ENCODE measurements around the gene DTNB. TPM values are rescaled to one million over a fixed set of nuclear protein-coding genes. Genes with fewer than 3 reads are reported as not detected.

The DTNB gene
- total RNA-seq, 1 donor from 2014 or later, result 4.5 TPM

GRCh38 chr2:25356088-25356487, 317.3 kb downstream of the DTNB start:
- intact Hi-C loops (cut with DNase I), result no loop called here
- DNase-seq, result no peak
- no peak for ATAC-seq (ENCODE audit: poor library complexity)

- ATAC-seq (ENCODE audit: poor library complexity) (no peak), DNase-seq (no peak)
- intact Hi-C loops (cut with DNase I), result no loop called here
These were observed 318.1 kb downstream of the DTNB start for GRCh38 chr2:25355270-25355669.

DNA sequence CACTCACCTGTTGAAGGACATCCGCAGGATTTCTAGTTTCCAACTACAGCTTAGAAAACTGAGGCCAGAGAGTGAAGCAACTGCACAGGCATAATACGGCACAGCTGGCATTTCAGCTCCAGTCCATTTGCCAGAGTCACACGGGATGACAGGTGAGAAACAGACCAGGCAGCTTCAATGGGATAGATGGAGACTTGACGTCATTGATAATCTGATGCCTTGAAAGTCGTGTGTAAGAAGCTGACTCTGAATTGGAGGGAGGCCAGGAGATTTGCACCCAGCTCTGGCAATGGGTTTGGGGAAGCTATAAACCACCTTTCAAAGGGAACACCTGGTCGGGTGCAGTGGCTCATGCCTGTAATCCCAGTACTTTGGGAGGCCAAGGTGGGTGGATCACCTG, 319.3 kb downstream of the DTNB start:
- no peak for ATAC-seq (ENCODE audit: poor library complexity)
- intact Hi-C loops (cut with DNase I), result no loop called here
- no peak for DNase-seq

DNA sequence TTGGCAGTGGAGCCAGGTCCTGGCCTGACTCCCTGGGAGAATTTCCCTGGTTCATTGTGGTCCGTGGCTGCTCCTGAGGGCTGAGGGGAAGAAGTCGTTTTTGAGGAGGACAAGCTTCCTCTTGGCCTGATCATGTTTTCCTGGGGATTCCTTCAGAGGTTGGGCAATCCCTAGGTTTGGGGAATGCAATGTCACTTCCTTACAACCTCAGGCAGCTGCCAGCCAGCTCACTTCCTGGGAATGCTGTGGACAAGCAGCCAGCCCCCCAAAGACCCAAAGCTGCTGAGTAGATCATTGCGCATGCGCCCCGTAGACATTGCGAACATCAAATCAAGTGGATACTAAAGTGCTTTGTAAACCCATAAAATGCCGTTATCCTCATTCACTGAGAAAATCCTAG, 324.0 kb downstream of the DTNB start:
- no peak for ATAC-seq (ENCODE audit: poor library complexity)
- intact Hi-C loops (cut with DNase I), result no loop called here
- DNase-seq, result no peak

DNA sequence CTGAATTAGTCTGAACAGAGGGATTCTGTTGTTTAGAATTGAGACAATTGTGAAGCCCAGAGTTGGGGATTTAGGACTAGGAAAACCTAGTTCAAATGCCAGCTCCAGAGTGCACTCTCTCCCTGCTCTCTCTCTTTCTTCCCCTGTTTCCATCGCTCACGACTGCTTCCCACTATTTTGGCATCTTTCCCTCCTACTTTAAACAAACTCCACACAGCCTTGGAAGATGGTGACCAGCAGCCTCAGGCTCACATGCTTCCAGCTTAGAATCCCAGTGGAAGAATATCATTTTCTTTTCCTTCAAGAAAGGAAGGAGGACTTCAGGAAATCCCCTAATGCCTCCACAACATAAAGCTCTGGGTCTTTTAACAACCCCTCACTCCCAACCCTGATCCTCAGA, 325.5 kb downstream of the DTNB start:
- ATAC-seq (ENCODE audit: poor library complexity) (no peak), DNase-seq (no peak)
- intact Hi-C loops (cut with DNase I), result no loop called here

- intact Hi-C loops (cut with DNase I), result no loop called here
- DNase-seq (no peak), ATAC-seq (ENCODE audit: poor library complexity) (no peak)
These were observed 326.1 kb downstream of the DTNB start for GRCh38 chr2:25347205-25347815.

- intact Hi-C loops (cut with DNase I), result loop anchor here (2.0 kb wide), 1 partner anchor 179 kb away; no protein-coding TSS in a partner anchor
- ATAC-seq (ENCODE audit: poor library complexity) (no peak), DNase-seq (no peak)
These were observed 330.1 kb downstream of the DTNB start for GRCh38 chr2:25343187-25343825.

DNA sequence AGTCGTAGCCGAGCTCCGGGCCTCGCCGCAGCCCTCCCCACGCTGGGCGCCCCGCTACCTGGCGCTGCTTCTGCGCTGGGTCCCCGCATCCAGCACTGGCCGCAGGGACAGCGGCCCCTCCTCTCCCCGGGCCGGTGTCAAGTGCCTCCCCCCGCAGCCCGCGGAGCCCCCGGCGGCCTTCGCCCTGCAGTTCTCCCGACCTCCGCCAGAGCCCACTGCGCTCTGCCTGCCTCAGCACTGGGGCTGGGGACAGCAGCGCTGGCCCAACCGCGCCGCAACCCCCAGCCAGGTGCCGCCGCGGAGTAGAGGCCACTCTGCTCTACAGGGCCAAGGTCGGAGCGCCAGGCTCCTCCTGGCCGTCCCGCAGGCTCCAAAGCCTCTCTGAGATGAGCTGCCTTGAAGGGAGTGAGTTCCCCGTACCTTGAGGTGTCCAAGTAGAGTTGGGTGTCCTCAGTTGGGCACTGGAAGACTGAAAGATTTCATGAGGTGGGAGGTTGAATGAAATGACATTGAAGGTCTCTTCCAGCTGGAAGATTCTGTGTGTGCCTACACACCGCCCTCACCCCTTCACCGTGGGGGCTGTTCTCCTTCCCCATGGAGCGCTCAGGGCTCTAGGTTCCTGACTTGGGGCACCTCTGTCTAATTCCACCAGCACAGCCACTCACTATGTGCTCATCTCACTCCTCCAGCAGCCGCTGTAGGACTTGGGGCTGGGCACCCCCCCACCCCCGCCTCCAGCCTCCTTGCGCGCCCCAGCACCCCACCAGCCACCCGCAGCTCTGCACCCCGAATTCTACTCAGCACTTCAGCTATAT, 330.8 kb downstream of the DTNB start:
- intact Hi-C loops (cut with DNase I), result loop anchor here (2.0 kb wide), 1 partner anchor 180 kb away; no protein-coding TSS in a partner anchor
- ATAC-seq (ENCODE audit: poor library complexity) (peak; percentile 87), DNase-seq (peak; percentile 88)

GRCh38 chr2:25341753-25342371, 331.5 kb downstream of the DTNB start, which contains the start of gene DNMT3A:
TSS of gene DNMT3A (minus strand) at chr2:25341925. CDS start at chr2:25313984, 27,941 bp downstream.
- intact Hi-C loops (cut with DNase I), result loop anchor here (2.0 kb wide), 1 partner anchor 181 kb away; no protein-coding TSS in a partner anchor
- ATAC-seq (ENCODE audit: poor library complexity), result peak; percentile 48
- DNase-seq, result peak; percentile 86

- DNase-seq (peak; percentile 59), ATAC-seq (ENCODE audit: poor library complexity) (no peak)
- intact Hi-C loops (cut with DNase I), result no loop called here
These were observed 332.2 kb downstream of the DTNB start for GRCh38 chr2:25341011-25341727.

DNA sequence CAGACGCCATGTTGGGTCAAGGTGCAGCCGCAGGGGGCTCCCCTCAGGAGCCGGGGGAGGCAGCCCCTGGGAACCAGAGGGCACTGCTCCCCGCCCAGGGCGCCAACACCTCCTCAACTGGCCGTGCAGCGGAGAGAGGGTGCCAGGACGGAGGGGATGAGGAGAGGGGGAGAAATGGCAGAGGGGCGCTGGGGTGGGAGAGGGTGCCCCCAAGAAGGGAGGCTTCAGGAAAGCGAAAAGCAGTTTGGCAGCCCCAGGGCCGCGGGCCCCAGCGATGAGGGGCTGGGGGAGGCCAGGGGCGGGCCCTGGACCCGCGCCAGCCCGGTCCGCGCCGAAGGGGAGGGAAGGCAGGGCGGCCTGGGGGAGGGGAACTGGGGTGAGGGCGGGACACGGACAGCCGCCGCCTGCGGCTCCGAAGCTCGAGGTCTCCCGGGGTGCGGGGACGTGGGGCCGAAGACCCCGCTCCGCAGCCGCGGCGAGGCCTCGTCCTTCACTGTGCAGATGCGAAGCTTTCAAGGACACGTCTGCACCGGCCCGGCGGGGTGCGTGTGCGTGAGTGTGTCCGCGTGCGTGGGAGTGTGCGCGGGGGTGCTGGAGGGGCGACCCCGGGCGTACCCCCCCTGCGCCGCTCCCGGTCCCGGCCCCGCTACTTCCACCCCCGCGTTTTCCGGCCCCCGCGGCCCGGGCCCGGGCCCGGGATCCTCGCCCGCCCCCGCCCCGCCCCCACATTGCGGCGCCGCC, 333.0 kb downstream of the DTNB start:
- DNase-seq (peak; percentile 65), ATAC-seq (ENCODE audit: poor library complexity) (peak; percentile 32)
- intact Hi-C loops (cut with DNase I), result no loop called here

DNA sequence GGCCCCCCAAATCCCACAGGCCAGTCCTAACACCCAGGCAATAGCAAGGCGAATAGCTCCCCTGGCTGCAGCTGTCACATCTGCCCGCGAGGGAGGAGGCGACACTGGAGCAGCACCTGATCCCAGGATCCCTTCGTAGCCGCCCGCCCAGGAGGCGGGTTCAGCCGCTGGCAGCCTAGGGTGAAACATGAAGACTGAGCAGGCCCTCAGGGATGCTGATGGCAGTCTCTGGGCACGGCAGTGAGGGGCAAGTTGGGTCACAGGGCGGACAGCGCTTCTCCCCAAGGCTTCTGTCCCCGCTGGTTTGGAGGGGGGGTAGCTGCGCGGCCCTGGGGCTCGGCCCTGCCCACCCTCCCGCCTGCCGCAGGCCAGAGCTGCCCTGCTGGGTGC, 333.6 kb downstream of the DTNB start:
- intact Hi-C loops (cut with DNase I), result no loop called here
- ATAC-seq (ENCODE audit: poor library complexity) (peak; percentile 28), DNase-seq (peak; percentile 57)

DNA sequence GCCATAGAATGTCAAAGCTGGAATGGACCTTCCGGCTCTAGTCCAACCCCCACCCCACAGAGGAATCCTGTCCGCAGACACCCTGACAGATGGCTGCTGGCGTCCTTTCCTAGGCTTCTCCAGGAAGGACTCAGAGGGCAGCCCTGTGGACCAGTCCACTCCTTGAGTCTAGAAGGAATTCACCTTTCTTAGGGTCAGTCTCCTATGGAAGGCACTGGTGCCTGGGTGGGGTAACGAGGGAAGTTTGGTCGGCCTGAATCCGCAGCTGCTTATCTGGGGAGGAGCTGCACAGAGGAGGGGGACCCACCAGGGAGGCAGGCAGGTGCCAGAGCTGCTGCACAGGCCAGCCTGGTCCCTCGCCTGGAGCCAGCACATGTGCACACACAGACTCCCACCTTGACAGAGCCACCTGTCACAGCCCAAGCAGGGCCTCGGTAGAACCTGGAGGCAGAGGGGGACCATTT, 334.1 kb downstream of the DTNB start:
- ATAC-seq (ENCODE audit: poor library complexity) (peak; percentile 7), DNase-seq (no peak)
- intact Hi-C loops (cut with DNase I), result no loop called here

GRCh38 chr2:25338401-25338800, 335.0 kb downstream of the DTNB start:
- intact Hi-C loops (cut with DNase I), result no loop called here

GRCh38 chr2:25337891-25338290, 335.5 kb downstream of the DTNB start:
- intact Hi-C loops (cut with DNase I), result no loop called here
- ATAC-seq (ENCODE audit: poor library complexity) (no peak), DNase-seq (no peak)

More at GRCh38 chr2:25338401-25338800, 335.0 kb downstream of the DTNB start:
- no peak for ATAC-seq (ENCODE audit: poor library complexity)
- DNase-seq, result no peak

DNA sequence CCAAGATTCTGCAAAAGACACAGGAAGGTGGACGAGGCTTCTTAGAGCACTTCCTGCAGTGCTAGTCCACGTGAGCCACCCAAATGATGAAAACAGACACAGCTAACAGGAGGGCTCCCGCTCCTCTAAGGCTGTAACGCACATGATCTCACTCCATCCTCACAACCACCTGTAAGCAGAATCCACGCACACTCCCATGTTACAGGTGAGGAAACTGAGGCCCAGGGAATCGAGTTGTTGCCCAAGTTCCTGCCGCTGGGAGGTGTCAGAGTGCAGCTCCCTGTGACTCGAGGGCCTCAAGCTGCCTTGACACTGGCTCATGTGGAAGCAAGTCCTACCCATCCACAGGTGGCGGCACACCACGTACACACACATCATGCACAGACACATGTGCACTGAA, 336.1 kb downstream of the DTNB start:
- intact Hi-C loops (cut with DNase I), result no loop called here
- DNase-seq, result no peak
- no peak for ATAC-seq (ENCODE audit: poor library complexity)

DNA sequence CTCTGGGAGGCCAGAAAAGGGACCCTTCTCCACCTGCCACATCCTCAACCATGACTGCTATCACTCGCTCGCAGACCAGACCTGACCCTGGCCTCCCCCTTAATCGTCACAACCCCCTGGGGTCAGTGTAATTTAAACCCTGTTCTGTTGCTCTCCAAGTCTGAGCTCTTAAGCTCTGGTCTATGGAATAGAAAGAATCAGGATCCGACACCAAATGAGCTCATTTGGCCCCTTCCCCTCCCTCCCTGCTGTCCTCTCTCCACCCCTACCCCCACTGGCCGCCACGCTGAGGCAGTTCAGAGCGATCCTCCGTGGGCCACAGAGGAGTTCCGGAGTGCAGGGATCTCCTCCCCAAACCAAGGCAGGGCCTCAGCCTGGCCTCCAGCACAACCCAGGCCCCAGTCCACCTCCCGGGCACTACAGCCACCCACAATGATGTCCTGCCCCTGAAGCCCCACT, 337.0 kb downstream of the DTNB start:
- ATAC-seq (ENCODE audit: poor library complexity) (no peak), DNase-seq (no peak)
- intact Hi-C loops (cut with DNase I), result no loop called here

DNA sequence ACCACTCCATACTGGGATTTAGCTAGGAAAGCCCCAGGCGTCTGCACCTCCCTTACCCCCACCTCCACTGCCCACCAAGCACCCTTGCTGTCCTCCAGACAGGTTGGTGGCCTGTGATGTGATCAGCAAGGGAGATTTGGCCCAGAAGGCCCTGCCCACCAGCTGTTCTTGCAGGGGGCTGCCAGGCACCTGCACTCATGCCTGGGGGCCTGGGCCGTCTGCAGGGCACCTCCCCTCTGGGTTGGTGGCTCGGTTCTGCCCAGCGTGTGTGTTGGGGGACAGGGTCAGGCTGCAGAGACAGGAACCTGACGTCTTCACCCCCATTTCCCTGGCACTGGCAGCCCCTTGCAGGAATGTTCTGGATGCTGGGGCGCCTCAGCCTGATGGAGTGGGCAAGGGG, 337.4 kb downstream of the DTNB start:
- intact Hi-C loops (cut with DNase I), result no loop called here
- DNase-seq (no peak), ATAC-seq (ENCODE audit: poor library complexity) (no peak)

Data from Right ventricle myocardium superior (tissue), 1 donor.